Erythroblast (primary cell): Measurements from ENCODE around the gene ARHGEF38.

Source experiments
- GATA1 ChIP-seq: IDR thresholded peaks from 2 replicates; pipeline ENCODE4 v1.6.1; 2011; ENCODE audit warnings: low read depth, mild to moderate bottlenecking, control low read depth, low read length, moderate library complexity
- POLR2A ChIP-seq: IDR thresholded peaks from 2 replicates; pipeline ENCODE4 v1.6.1; 2011; ENCODE audit warnings: mild to moderate bottlenecking, low read length

GRCh38 chr4:105598787-105599186 lies 46.4 kb downstream of the ARHGEF38 start:
- TF ChIP-seq POLR2A (no peak), GATA1 (no peak)
